RWPE2 (cell line): ENCODE data around the gene AK8.

Experiments used
- ATAC-seq: fragments of 200-7000 bp; cut with Tn5 transposase; 3 replicates; pipeline ENCODE4 v1.9.1; 2021; ENCODE audit warnings: low read depth
- DNase-seq: peaks from one replicate; pipeline ENCODE4 v3.0.0-alpha.2; 2020; ENCODE audit warnings: low spot score
- H3K27ac ChIP-seq: fragments of 450-650 bp; 2 replicates; pipeline ENCODE4 v1.5.1; 2017; ENCODE audit warnings: mild to moderate bottlenecking; ENCODE audit not compliant: poor library complexity, severe bottlenecking
- H3K27me3 ChIP-seq: fragments of 250-450 bp; sonication (Bioruptor Pico); 2 replicates; pipeline ENCODE4 v1.5.1; 2021; ENCODE audit warnings: mild to moderate bottlenecking, moderate library complexity; ENCODE audit not compliant: insufficient read depth, poor library complexity, severe bottlenecking
- H3K36me3 ChIP-seq: fragments of 250-450 bp; sonication (Bioruptor Pico); 2 replicates; pipeline ENCODE4 v1.5.1; 2020; ENCODE audit warnings: low read depth, mild to moderate bottlenecking, moderate library complexity
- H3K4me1 ChIP-seq: fragments of 250-450 bp; sonication (Bioruptor Pico); 2 replicates; pipeline ENCODE4 v1.5.1; 2021; ENCODE audit warnings: mild to moderate bottlenecking, moderate library complexity; ENCODE audit not compliant: insufficient read depth, poor library complexity, severe bottlenecking
- H3K4me3 ChIP-seq: fragments of 250-450 bp; sonication (Bioruptor Pico); 2 replicates; pipeline ENCODE4 v1.5.1; 2021; ENCODE audit warnings: mild to moderate bottlenecking, moderate library complexity; ENCODE audit not compliant: severe bottlenecking
- H3K9me3 ChIP-seq: fragments of 250-450 bp; sonication (Bioruptor Pico); 2 replicates; pipeline ENCODE4 v1.5.1; 2021; ENCODE audit warnings: mild to moderate bottlenecking, moderate library complexity; ENCODE audit not compliant: severe bottlenecking
- CTCF ChIP-seq: fragments of 450-650 bp; IDR thresholded peaks from one replicate; pipeline ENCODE4 v1.5.1; 2017; ENCODE audit warnings: mild to moderate bottlenecking, moderate library complexity; ENCODE audit not compliant: poor library complexity, severe bottlenecking

Gene AK8

GRCh38 chr9:132877824-132878694 lies at the start of gene AK8:
AK8 (minus strand) TSS chr9:132878284; CDS start chr9:132878255, 29 bp downstream.
- Histone ChIP-seq H3K4me1 (no peaks in the 10 kb centered on the region), H3K27me3 (no peaks in the 10 kb centered on the region), H3K9me3 (no peaks in the 10 kb centered on the region), H3K27ac (peak within 1 kb of the TSS; percentile 7), H3K36me3 (no peaks in the 10 kb centered on the region), H3K4me3 (peak within 1 kb of the TSS; percentile 94)
- ATAC-seq: peak; percentile 78
- TF ChIP-seq CTCF: no peak
- peak; percentile 56 for DNase-seq

GRCh38 chr9:132927704-132928103 lies 49.6 kb upstream of the AK8 start:
- no peaks in the 10 kb centered on the region for H3K9me3 ChIP-seq
- no peak for TF ChIP-seq CTCF
- H3K4me3 ChIP-seq: no peak overlapping the region
- ATAC-seq (no peak), DNase-seq (no peak)
- H3K27ac ChIP-seq: no peak overlapping the region
- peaks cover 32% of the 10 kb centered on the region for H3K36me3 ChIP-seq
- no peaks in the 10 kb centered on the region for H3K27me3 ChIP-seq
- H3K4me1 ChIP-seq: peaks cover 13% of the 10 kb centered on the region

- peaks cover 13% of the 10 kb centered on the region for H3K4me1 ChIP-seq
- peak; percentile 99 for ATAC-seq
- no peak for DNase-seq
- no peaks in the 10 kb centered on the region for H3K9me3 ChIP-seq
- H3K4me3 ChIP-seq: no peak overlapping the region
- H3K27ac ChIP-seq: peak overlapping the region; percentile 66
- no peaks in the 10 kb centered on the region for H3K27me3 ChIP-seq
- no peak for TF ChIP-seq CTCF
- H3K36me3 ChIP-seq: peaks cover 51% of the 10 kb centered on the region
These were observed 45.3 kb upstream of the AK8 start for GRCh38 chr9:132923346-132923902.

- TF ChIP-seq CTCF: no peak
- Histone ChIP-seq H3K27ac (no peak overlapping the region), H3K36me3 (peaks cover 58% of the 10 kb centered on the region), H3K9me3 (no peaks in the 10 kb centered on the region), H3K4me1 (peaks cover 13% of the 10 kb centered on the region), H3K27me3 (no peaks in the 10 kb centered on the region), H3K4me3 (no peak overlapping the region)
- DNase-seq: no peak
- no peak for ATAC-seq
These were observed 41.7 kb upstream of the AK8 start for GRCh38 chr9:132919614-132920268.
